EL (cell line): ENCODE measurements around the gene MGME1.
"Not testable (repeated sequence)": the region's sequence is repeated elsewhere in the genome, so short reads cannot be mapped to it uniquely, and the experiment has no call there.

Experiments
- DNase-seq: peaks from one replicate; pipeline ENCODE4 v3.0.0-alpha.2; 2016

Gene MGME1

DNA sequence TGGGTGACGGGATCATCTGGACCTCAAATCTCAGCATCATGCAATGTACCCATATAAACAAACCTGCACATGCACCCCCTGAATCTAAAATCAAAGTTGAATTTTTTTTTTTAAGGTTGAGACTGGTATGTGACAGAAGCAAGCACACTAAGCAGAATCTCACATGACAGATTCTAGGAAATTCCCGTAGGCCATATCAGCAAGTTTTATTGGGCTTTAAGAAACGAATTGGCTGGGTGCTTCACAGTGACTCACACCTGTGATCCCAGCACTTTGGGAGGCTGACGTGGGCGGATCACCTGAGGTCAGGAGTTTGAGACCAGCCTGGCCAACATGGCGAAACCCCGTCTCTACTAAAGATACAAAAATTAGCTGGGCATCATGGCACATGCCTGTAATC is 58.2 kb downstream of the MGME1 start:
- DNase-seq = not testable (repeated sequence)

GRCh38 chr20:18030020-18030419 is 61.2 kb downstream of the MGME1 start:
- no peak for DNase-seq

- no peak for DNase-seq
Observed at GRCh38 chr20:18031050-18031449, 62.2 kb downstream of the MGME1 start.

DNA sequence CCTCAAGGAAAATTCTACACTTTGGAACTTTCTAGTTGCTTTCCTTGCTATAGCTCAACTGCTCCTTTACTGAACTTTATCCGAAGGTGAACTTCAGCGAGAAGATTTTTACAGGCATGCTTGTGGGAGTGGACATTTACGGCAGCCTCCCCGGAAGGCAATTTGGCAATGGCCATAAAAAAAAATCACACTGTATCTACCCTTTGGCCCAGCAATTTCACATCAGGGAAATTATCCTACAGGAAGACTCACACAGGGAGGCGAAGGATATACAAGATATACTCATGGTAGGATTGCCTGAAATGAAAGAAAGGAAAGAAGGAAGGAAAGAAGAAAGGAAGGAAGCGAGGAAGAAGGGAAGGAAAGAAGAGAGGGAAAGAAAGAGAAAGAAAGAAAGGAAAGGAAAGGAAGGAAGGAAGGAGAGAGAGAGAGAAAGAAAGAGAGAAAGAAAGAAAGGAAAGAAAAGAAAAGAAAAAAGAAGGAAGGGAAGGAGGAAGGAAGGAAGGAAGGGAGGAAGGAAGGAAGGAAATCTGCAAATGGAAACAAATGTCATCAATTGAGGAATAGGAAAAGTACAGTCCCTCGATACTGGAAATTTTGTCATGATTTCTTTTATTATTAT is 63.2 kb downstream of the MGME1 start:
- DNase-seq = no peak

- no peak for DNase-seq
Observed at GRCh38 chr20:18032977-18033892, 64.4 kb downstream of the MGME1 start.

GRCh38 chr20:18034039-18034438 is 65.2 kb downstream of the MGME1 start:
- DNase-seq = no peak

GRCh38 chr20:18039063-18039462 is 70.2 kb downstream of the MGME1 start:
- DNase-seq = no peak
